Measurements from ENCODE around the gene GMEB2.

The GMEB2 gene

GRCh38 chr20:63622732-63623131 lies 4.2 kb downstream of the GMEB2 start:
- POLR2A ChIA-PET = no interaction called here
- CTCF ChIA-PET = no interaction called here
- TF ChIP-seq ELF4 (IDR thresholded peaks at IDR 0.05) (no peak), FOXA1 (IDR thresholded peaks at IDR 0.05) (no peak), PKNOX1 (IDR thresholded peaks at IDR 0.05) (no peak)
- DNase-seq (ENCODE audit: extremely low spot score) = no peak

- POLR2A ChIA-PET = no interaction called here
Observed at GRCh38 chr20:63622096-63622495, 4.8 kb downstream of the GMEB2 start.

GRCh38 chr20:63620991-63621390 lies 5.9 kb downstream of the GMEB2 start:
- CTCF ChIA-PET = interaction anchor here (0.6 kb wide), 1 partner anchor 20 kb away, joined by 3 read pairs; no protein-coding TSS in a partner anchor
- no peak for TF ChIP-seq HDGF (IDR thresholded peaks at IDR 0.05; ENCODE audit: borderline replicate concordance)
- TF ChIP-seq SP1 (IDR thresholded peaks at IDR 0.05) = no peak
- no peak for TF ChIP-seq LEF1 (IDR thresholded peaks at IDR 0.05; ENCODE audit: borderline replicate concordance)
- TF ChIP-seq SUZ12 (IDR thresholded peaks at IDR 0.05) = no peak
- TF ChIP-seq NFRKB (IDR thresholded peaks at IDR 0.05) = no peak
- TF ChIP-seq ELF4 (IDR thresholded peaks at IDR 0.05) = no peak
- TF ChIP-seq FOXK2 (IDR thresholded peaks at IDR 0.05) = no peak
- TF ChIP-seq PKNOX1 (IDR thresholded peaks at IDR 0.05) = no peak
- no peak for TF ChIP-seq TARDBP (IDR thresholded peaks at IDR 0.05)
- TF ChIP-seq CTBP1 (IDR thresholded peaks at IDR 0.05; ENCODE audit: borderline replicate concordance) = no peak
- TF ChIP-seq ZNF384 (IDR thresholded peaks at IDR 0.05) = no peak
- TF ChIP-seq FOXM1 (IDR thresholded peaks at IDR 0.05; ENCODE audit: borderline replicate concordance) = no peak
- TF ChIP-seq ARNT (IDR thresholded peaks at IDR 0.05) = no peak
- no peak for TF ChIP-seq BHLHE40 (IDR thresholded peaks at IDR 0.05; ENCODE audit: borderline replicate concordance)
- no peak for TF ChIP-seq L3MBTL2 (conservative IDR thresholded peaks at IDR 0.05)
- TF ChIP-seq FOXA1 (IDR thresholded peaks at IDR 0.05) = no peak
- POLR2A ChIA-PET = interaction anchor here (0.9 kb wide), 1 partner anchor 47 kb away, joined by 3 read pairs; the partner anchor contains the start of gene HELZ2
- DNase-seq (ENCODE audit: extremely low spot score) = no peak

More at GRCh38 chr20:63622096-63622495, 4.8 kb downstream of the GMEB2 start:
- no peak for DNase-seq (ENCODE audit: extremely low spot score)
- TF ChIP-seq SUZ12 (IDR thresholded peaks at IDR 0.05) = no peak
- no peak for TF ChIP-seq FOXM1 (IDR thresholded peaks at IDR 0.05; ENCODE audit: borderline replicate concordance)
- no peak for TF ChIP-seq SP1 (IDR thresholded peaks at IDR 0.05)
- no peak for TF ChIP-seq LEF1 (IDR thresholded peaks at IDR 0.05; ENCODE audit: borderline replicate concordance)
- CTCF ChIA-PET = no interaction called here

GRCh38 chr20:63619505-63619904 lies 7.4 kb downstream of the GMEB2 start:
- TF ChIP-seq LEF1 (IDR thresholded peaks at IDR 0.05; ENCODE audit: borderline replicate concordance) (no peak), CTBP1 (IDR thresholded peaks at IDR 0.05; ENCODE audit: borderline replicate concordance) (no peak), HDGF (IDR thresholded peaks at IDR 0.05; ENCODE audit: borderline replicate concordance) (no peak), ARNT (IDR thresholded peaks at IDR 0.05) (no peak), ZNF384 (IDR thresholded peaks at IDR 0.05) (no peak), BHLHE40 (IDR thresholded peaks at IDR 0.05; ENCODE audit: borderline replicate concordance) (no peak), NFRKB (IDR thresholded peaks at IDR 0.05) (no peak), FOXA1 (IDR thresholded peaks at IDR 0.05) (no peak), SUZ12 (IDR thresholded peaks at IDR 0.05) (no peak), SP1 (IDR thresholded peaks at IDR 0.05) (no peak)

GRCh38 chr20:63619086-63619485 lies 7.8 kb downstream of the GMEB2 start:
- TF ChIP-seq ELF4 (IDR thresholded peaks at IDR 0.05) (no peak), SP1 (IDR thresholded peaks at IDR 0.05) (no peak), FOXK2 (IDR thresholded peaks at IDR 0.05) (no peak)
- DNase-seq (ENCODE audit: extremely low spot score) = no peak
- ChIA-PET POLR2A (interaction anchor here (2.2 kb wide), 1 partner anchor 8 kb away, joined by 10 read pairs; the partner anchor contains the start of gene GMEB2), CTCF (interaction anchor here (1.1 kb wide), 1 partner anchor 23 kb away, joined by 3 read pairs; no protein-coding TSS in a partner anchor)

More at GRCh38 chr20:63619505-63619904, 7.4 kb downstream of the GMEB2 start:
- POLR2A ChIA-PET = no interaction called here
- no peak for DNase-seq (ENCODE audit: extremely low spot score)
- CTCF ChIA-PET = interaction anchor here (1.1 kb wide), 1 partner anchor 23 kb away, joined by 3 read pairs; no protein-coding TSS in a partner anchor

- no peak for DNase-seq (ENCODE audit: extremely low spot score)
- TF ChIP-seq PKNOX1 (IDR thresholded peaks at IDR 0.05) = no peak
- no peak for TF ChIP-seq FOXA1 (IDR thresholded peaks at IDR 0.05)
- no peak for TF ChIP-seq ELF4 (IDR thresholded peaks at IDR 0.05)
- TF ChIP-seq FOXK2 (IDR thresholded peaks at IDR 0.05) = no peak
- POLR2A ChIA-PET = interaction anchor here (1.2 to 2.2 kb wide), 2 partner anchors 9 to 40 kb away, joined by 3 to 10 read pairs; partner anchors contain the start of genes GMEB2 and RTEL1
- CTCF ChIA-PET = no interaction called here
Observed at GRCh38 chr20:63618291-63618980, 8.5 kb downstream of the GMEB2 start.

- POLR2A ChIA-PET = interaction anchor here (1.2 to 2.2 kb wide), 2 partner anchors 9 to 40 kb away, joined by 3 to 10 read pairs; partner anchors contain the start of genes GMEB2 and RTEL1
- CTCF ChIA-PET = no interaction called here
Observed at GRCh38 chr20:63617876-63618265, 9.0 kb downstream of the GMEB2 start.

More at GRCh38 chr20:63617876-63618265, 9.0 kb downstream of the GMEB2 start:
- TF ChIP-seq ELF4 (IDR thresholded peaks at IDR 0.05) (no peak), PKNOX1 (IDR thresholded peaks at IDR 0.05) (no peak), BHLHE40 (IDR thresholded peaks at IDR 0.05; ENCODE audit: borderline replicate concordance) (no peak), ZNF384 (IDR thresholded peaks at IDR 0.05) (no peak), L3MBTL2 (conservative IDR thresholded peaks at IDR 0.05) (no peak), FOXK2 (IDR thresholded peaks at IDR 0.05) (no peak), LEF1 (IDR thresholded peaks at IDR 0.05; ENCODE audit: borderline replicate concordance) (no peak), SP1 (IDR thresholded peaks at IDR 0.05) (no peak), HDGF (IDR thresholded peaks at IDR 0.05; ENCODE audit: borderline replicate concordance) (no peak)
- no peak for DNase-seq (ENCODE audit: extremely low spot score)
